ENCODE data around the gene KHDC4. TPM values are rescaled to one million over a fixed set of nuclear protein-coding genes. Genes with fewer than 3 reads are reported as not detected.

The KHDC4 gene
- total and polyA plus RNA-seq, 9 of the 15 experiments (the other 6 are each of a cell fraction or from before 2014, with no cell fraction given) = 12.1 to 185 (median 65.6) TPM

DNA sequence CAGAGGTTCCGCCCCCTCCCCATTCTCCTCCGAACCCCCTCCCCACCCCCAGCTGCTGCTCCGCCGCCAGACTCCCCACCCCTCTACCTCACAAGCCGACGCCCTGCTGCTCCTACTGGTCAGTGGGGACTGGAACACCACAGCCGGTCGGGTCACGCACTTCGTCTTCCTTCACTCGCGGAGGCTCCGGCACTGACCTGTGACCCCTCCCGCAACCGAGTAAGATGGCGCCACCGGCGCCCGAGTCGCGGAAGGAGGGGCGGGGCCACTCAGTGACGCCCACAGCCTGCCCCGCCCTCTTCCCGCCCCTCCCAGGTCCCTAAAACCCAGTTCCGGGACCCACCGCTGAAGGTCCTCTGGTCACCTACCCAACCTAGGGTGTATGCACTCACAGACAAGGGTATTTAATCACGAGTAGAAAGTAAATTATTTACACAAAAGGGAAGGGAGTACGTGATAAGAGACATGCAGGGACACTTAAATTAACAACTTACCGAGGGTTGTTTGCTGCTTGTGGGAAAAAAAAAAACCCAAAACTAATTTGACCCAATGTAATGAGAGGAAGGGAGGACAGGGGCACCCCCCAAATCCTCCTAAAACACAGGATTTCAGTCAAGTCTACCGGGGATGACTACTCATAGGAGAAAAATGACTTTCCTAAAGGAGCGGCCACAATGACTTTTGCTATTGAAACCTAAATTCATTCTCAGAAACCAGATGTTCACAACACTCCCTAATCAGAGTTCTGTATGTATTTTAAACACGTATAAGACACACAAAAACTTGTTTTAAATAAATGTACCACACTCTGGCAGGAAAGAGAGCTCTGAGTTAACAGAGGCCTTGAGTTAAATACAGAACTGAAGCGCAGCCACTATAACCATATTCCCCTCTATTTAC, 22.8 kb downstream of the KHDC4 start, which contains the start of gene RIT1 (continued):
- TF ChIP-seq, protein P1, sequence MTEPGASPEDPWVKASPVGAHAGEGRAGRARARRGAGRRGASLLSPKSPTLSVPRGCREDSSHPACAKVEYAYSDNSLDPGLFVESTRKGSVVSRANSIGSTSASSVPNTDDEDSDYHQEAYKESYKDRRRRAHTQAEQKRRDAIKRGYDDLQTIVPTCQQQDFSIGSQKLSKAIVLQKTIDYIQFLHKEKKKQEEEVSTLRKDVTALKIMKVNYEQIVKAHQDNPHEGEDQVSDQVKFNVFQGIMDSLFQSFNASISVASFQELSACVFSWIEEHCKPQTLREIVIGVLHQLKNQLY (CRISPR knock-in tag; conservative IDR thresholded peaks at IDR 0.05) = no peak
- TF ChIP-seq ZNF766 (CRISPR knock-in tag; conservative IDR thresholded peaks at IDR 0.05) (0 out of 2 replicates have a peak, but pooled peaks have one; percentile 34), ZNF436 (CRISPR knock-in tag; IDR thresholded peaks at IDR 0.05) (peak; percentile 50; the same call in 1 of the 2 replicates), ZNF165 (CRISPR knock-in tag; IDR thresholded peaks at IDR 0.05; ENCODE audit: borderline replicate concordance) (no peak), SMAD3 (CRISPR knock-in tag; conservative IDR thresholded peaks at IDR 0.05) (no peak), NR2C1 (IDR thresholded peaks at IDR 0.05) (peak; percentile 91), NR2C1 (tag; IDR thresholded peaks at IDR 0.05) (peak; percentile 93), TCF7L2 (IDR thresholded peaks at IDR 0.05; ENCODE audit: low read depth, low read length) (no peak), RBFOX2 (IDR thresholded peaks at IDR 0.05; ENCODE audit: low read depth, low read length) (peak; percentile 88), CREB1 (IDR thresholded peaks at IDR 0.05) (peak; percentile 55; the same call in 1 of the 2 replicates), CREB1 (CRISPR knock-in tag; IDR thresholded peaks at IDR 0.05) (peak; percentile 69; the same call in 1 of the 2 replicates), SMAD1 (IDR thresholded peaks at IDR 0.05; ENCODE audit: low read depth, low read length, partially characterized antibody) (peak; percentile 27), FOXJ2 (tag; IDR thresholded peaks at IDR 0.05) (no peak), MTA3 (IDR thresholded peaks at IDR 0.05; ENCODE audit: borderline replicate concordance) (no peak), HDAC6 (IDR thresholded peaks at IDR 0.05; ENCODE audit: low read depth, low read length) (peak; percentile 79; the same call in 1 of the 2 replicates), PHF20 (IDR thresholded peaks at IDR 0.05; ENCODE audit: partially characterized antibody) (no peak), MAFK (IDR thresholded peaks at IDR 0.05; ENCODE audit: low read length) (no peak), YY1 (IDR thresholded peaks at IDR 0.05; ENCODE audit: borderline replicate concordance in 1 of 3, control insufficient read depth in 1 of 3, extremely low read depth in 1 of 3, insufficient read depth in 3 of 3, insufficient read length in 1 of 3, insufficient replicate concordance in 2 of 3, low read depth in 1 of 3, low read length in 2 of 3) (peak; percentile 55 to 96 (median 91)), SMARCA4 (IDR thresholded peaks at IDR 0.05) (0 out of 2 replicates have a peak, but pooled peaks have one; percentile 25), RCOR1 (IDR thresholded peaks at IDR 0.05; ENCODE audit: borderline replicate concordance in 1 of 2, low read depth in 2 of 2, low read length in 2 of 2) (0 out of 4 replicates have a peak, but pooled peaks of 1 of the 2 experiments have one; percentile 5), ARID1B (IDR thresholded peaks at IDR 0.05) (no peak), GABPA (tag; conservative IDR thresholded peaks at IDR 0.05; ENCODE audit: low read depth) (0 out of 2 replicates have a peak, but pooled peaks have one; percentile 46)
- TF ChIP-seq, protein P2, sequence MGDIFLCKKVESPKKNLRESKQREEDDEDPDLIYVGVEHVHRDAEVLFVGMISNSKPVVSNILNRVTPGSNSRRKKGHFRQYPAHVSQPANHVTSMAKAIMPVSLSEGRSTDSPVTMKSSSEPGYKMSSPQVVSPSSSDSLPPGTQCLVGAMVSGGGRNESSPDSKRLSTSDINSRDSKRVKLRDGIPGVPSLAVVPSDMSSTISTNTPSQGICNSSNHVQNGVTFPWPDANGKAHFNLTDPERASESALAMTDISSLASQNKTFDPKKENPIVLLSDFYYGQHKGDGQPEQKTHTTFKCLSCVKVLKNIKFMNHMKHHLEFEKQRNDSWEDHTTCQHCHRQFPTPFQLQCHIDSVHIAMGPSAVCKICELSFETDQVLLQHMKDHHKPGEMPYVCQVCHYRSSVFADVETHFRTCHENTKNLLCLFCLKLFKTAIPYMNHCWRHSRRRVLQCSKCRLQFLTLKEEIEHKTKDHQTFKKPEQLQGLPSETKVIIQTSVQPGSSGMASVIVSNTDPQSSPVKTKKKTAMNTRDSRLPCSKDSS (IDR thresholded peaks at IDR 0.05; ENCODE audit: low read depth, partially characterized antibody) = no peak
- TF ChIP-seq, protein P3, sequence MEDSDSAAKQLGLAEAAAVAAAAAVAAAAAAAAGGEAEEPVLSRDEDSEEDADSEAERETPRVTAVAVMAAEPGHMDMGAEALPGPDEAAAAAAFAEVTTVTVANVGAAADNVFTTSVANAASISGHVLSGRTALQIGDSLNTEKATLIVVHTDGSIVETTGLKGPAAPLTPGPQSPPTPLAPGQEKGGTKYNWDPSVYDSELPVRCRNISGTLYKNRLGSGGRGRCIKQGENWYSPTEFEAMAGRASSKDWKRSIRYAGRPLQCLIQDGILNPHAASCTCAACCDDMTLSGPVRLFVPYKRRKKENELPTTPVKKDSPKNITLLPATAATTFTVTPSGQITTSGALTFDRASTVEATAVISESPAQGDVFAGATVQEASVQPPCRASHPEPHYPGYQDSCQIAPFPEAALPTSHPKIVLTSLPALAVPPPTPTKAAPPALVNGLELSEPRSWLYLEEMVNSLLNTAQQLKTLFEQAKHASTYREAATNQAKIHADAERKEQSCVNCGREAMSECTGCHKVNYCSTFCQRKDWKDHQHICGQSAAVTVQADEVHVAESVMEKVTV (CRISPR knock-in tag; IDR thresholded peaks at IDR 0.05) = no peak

Data from K562 (cell line).